Measurements from ENCODE around the gene ANKHD1. TPM values are rescaled to one million over a fixed set of nuclear protein-coding genes. Genes with fewer than 3 reads are reported as not detected.

ANKHD1 gene
- total and polyA plus RNA-seq, 8 donors = 56.0 to 77.7 (median 64.0) TPM

DNA sequence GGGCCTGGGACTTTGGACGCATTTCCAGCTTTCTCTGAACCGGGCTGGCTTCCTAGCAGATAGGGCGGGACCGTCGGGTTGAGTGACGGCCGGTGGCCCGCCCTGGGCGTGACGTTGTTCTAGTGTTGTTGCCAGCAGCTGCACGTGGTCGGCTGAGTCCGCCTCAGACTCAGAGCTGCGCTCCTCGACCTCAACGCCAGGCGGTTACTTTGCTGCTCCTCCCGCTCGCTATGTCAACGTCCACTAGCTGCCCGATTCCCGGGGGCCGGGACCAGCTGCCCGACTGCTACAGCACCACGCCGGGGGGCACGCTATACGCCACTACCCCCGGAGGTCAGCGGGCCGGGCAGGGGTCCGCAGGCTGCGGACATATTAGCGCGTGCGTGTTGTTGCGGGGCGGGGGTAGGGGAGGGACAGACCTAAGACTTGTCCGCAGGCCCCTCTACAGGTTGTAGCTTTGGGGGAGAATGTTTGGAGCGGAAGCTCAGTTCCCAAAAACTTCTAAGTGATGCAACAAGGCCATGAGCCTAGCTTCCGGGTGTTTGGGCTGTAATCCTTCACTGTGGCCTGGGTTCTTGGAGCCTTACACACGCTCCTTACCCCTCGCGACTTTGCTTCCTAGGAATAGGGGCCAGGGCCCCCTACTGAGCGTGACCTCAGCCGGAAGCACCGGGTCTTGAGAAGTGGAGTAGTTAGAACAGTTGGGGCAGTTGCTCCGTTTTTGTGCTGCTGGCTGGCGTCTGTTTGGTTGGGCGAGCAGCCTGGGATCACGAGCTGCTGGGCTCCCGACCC, 146.1 kb downstream of the ANKHD1 start, which contains the start of gene EIF4EBP3:
Gene EIF4EBP3 (plus strand): TSS at position 155 of the 792 bp plus-strand sequence. CDS start 76 bp downstream, at position 231.
- Histone ChIP-seq H3K27me3 (no peaks in the 10 kb centered on the region), H3K4me3 (peak within 1 kb of the TSS; percentile 10 to 55 (median 44)), H3K36me3 (peaks cover 0 to 23% (median 14%) of the 10 kb centered on the region in 3 donors), H3K27ac (peak within 1 kb of the TSS; percentile 90 to 98 (median 95)), H3K9me3 (no peaks in the 10 kb centered on the region), H3K4me1 (peaks cover 19 to 26% (median 25%) of the 10 kb centered on the region in 3 donors)
- 3 to 6% methylated on average over 52 of the region's 52 CpGs for WGBS, 2 donors
- TF ChIP-seq, protein P1, sequence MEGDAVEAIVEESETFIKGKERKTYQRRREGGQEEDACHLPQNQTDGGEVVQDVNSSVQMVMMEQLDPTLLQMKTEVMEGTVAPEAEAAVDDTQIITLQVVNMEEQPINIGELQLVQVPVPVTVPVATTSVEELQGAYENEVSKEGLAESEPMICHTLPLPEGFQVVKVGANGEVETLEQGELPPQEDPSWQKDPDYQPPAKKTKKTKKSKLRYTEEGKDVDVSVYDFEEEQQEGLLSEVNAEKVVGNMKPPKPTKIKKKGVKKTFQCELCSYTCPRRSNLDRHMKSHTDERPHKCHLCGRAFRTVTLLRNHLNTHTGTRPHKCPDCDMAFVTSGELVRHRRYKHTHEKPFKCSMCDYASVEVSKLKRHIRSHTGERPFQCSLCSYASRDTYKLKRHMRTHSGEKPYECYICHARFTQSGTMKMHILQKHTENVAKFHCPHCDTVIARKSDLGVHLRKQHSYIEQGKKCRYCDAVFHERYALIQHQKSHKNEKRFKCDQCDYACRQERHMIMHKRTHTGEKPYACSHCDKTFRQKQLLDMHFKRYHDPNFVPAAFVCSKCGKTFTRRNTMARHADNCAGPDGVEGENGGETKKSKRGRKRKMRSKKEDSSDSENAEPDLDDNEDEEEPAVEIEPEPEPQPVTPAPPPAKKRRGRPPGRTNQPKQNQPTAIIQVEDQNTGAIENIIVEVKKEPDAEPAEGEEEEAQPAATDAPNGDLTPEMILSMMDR (IDR thresholded peaks at IDR 0.05) = peak; percentile 42 to 60 (median 52)
- ATAC-seq = peak; percentile 89 to 98 (median 93)
- DNase-seq = peak; percentile 96 to 99 (median 98)
- FAIRE-seq = peak; percentile 77
- intact Hi-C loops (cut with DNase I) = no loop called here

DNA sequence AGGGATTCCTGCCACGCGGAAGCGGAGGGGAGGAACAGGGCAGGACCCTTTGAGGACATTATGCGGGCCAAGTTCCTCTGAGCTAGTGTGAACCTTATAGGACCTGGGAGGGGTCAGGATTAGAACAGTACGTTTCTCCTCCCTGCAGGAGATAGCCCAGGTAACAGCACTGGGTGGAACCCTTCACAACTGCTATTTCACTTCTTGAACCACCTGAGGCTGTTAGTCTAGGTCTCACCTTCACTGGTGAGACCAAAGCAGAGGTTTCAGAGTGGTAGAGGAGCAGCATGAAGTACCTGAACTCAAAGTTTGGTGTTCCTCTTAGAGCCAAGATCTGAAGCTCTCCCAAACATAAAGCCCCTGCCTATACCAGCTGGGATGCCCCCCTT, 146.7 kb downstream of the ANKHD1 start:
- 10 to 17% methylated on average over 5 of the region's 5 CpGs for WGBS, 2 donors
- ATAC-seq (peak in 2 of 4 donors; percentile 69 to 72), FAIRE-seq (no peak), DNase-seq (no peak)
- Histone ChIP-seq H3K27ac (peak overlapping the region; percentile 90 to 98 (median 95)), H3K9me3 (no peaks in the 10 kb centered on the region), H3K27me3 (no peaks in the 10 kb centered on the region), H3K36me3 (peaks cover 0 to 19% (median 14%) of the 10 kb centered on the region in 3 donors), H3K4me3 (peak overlapping the region; percentile 10 to 55 (median 44)), H3K4me1 (peaks cover 19 to 26% (median 25%) of the 10 kb centered on the region in 3 donors)
- intact Hi-C loops (cut with DNase I) = no loop called here
- TF ChIP-seq, protein P1 (IDR thresholded peaks at IDR 0.05) = no peak

DNA sequence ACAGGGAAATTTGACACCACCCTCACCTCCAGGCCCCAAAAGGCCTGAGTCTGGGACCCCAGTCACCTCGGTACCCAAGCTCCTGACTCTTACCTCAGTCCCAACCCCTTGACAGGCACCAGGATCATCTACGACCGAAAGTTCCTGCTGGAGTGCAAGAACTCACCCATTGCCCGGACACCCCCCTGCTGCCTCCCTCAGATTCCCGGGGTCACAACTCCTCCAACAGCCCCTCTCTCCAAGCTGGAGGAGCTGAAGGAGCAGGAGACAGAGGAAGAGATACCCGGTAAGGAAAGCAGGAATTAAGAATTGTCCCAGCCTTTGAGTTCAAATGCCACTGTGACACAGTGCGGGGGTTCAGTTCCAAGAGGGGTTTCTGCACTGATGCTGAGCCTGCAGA, 147.2 kb downstream of the ANKHD1 start:
- Histone ChIP-seq H3K27ac (peak overlapping the region; percentile 90 to 98 (median 95)), H3K4me3 (peak overlapping the region in 1 of 4 donors; percentile 47), H3K4me1 (peaks cover 19 to 27% (median 26%) of the 10 kb centered on the region in 3 donors), H3K27me3 (no peaks in the 10 kb centered on the region), H3K36me3 (peaks cover 0 to 19% (median 14%) of the 10 kb centered on the region in 3 donors), H3K9me3 (no peaks in the 10 kb centered on the region)
- TF ChIP-seq, protein P1 (IDR thresholded peaks at IDR 0.05) = no peak
- DNase-seq = peak in 2 of 6 donors; percentile 25 to 41
- intact Hi-C loops (cut with DNase I) = no loop called here
- no peak for ATAC-seq
- 85 to 88% methylated on average over 7 of the region's 7 CpGs for WGBS, 2 donors
- no peak for FAIRE-seq

DNA sequence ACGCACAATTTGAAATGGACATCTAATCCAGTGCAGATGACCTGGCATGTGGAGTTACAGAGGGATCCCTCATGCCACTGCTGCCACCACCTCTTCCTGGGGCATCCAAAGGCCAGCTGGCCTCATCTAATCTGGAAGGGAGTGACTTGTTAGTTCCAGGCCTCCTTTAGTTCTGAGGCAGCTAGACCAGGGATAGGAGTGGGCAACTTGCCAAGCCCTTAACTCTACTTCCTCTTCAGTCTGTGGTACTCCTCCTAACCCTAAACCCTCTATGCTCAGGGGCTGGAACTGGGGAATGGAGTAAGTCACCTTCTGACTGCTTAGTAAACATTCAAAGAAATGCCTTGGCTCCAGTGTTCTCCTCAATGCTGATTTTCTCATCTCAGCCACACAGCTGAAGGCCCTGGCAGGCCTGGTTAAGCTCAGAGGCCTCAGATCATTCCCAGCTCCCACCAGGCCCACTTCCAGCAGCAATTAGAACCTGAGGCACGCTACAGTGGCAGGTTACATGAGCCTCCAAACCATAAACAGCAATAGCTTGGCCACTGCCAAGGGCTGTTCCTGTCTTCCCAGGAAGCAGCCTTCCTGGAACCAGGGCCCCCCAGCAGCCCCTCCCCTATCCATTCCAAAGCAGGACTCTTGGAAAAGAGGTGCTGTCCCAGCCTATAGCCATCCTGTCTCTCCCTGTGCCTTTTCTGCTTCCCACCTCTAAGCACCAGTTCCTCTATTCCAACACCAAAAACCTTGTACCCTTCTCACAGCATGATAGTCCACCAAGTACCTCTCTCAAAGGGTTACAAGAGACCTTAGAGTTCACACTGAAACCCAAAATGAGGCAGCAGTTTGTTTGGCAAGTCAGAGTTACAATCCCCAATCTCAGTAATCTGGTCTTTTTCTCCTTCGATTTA, 147.9 kb downstream of the ANKHD1 start:
- no peaks in the 10 kb centered on the region for H3K27me3 ChIP-seq
- peak overlapping the region; percentile 90 to 98 (median 95) for H3K27ac ChIP-seq
- TF ChIP-seq, protein P1 (IDR thresholded peaks at IDR 0.05) = no peak
- H3K4me1 ChIP-seq = peaks cover 21 to 34% (median 26%) of the 10 kb centered on the region in 3 donors
- H3K4me3 ChIP-seq = no peak overlapping the region
- FAIRE-seq (no peak), ATAC-seq (no peak), DNase-seq (peak in 3 of 6 donors; percentile 32 to 51 (median 41))
- no peaks in the 10 kb centered on the region for H3K9me3 ChIP-seq
- 70 to 76% methylated on average over 3 of the region's 3 CpGs for WGBS, 2 donors
- H3K36me3 ChIP-seq = peaks cover 0 to 19% (median 12%) of the 10 kb centered on the region in 3 donors
- intact Hi-C loops (cut with DNase I) = no loop called here

All from pancreas (tissue), 10 donors.